UCSD-AML1 (cell line): Measurements from ENCODE around the gene GABRG1.

Experiments used
- DNase-seq: peaks from one replicate; lab custom pipeline; 2025; ENCODE audit not compliant: unreplicated experiment; lab: John Stamatoyannopoulos, UW

The GABRG1 gene

GRCh38 chr4:46123913-46124755 is at the start of gene GABRG1:
Gene GABRG1 (minus strand): TSS chr4:46124054. CDS start chr4:46123913, 141 bp downstream.
- no peak for DNase-seq

- no peak for DNase-seq
These were observed 23.1 kb upstream of the GABRG1 start for GRCh38 chr4:46146993-46147392.

- no peak for DNase-seq
These were observed 7.7 kb upstream of the GABRG1 start for GRCh38 chr4:46131498-46132057.

- DNase-seq: no peak
These were observed 1.0 kb upstream of the GABRG1 start for GRCh38 chr4:46124773-46125413.

- DNase-seq: no peak
These were observed 42.2 kb downstream of the GABRG1 start for GRCh38 chr4:46081674-46082073.

- DNase-seq: no peak
These were observed 42.6 kb downstream of the GABRG1 start for GRCh38 chr4:46081248-46081647.

- DNase-seq: no peak
These were observed 50.1 kb downstream of the GABRG1 start for GRCh38 chr4:46073778-46074177.

- no peak for DNase-seq
These were observed 72.5 kb downstream of the GABRG1 start for GRCh38 chr4:46051392-46051791.

GRCh38 chr4:46032056-46032455 is 91.8 kb downstream of the GABRG1 start:
- no peak for DNase-seq

GRCh38 chr4:46016306-46016705 is 107.5 kb downstream of the GABRG1 start:
- DNase-seq: no peak

GRCh38 chr4:45992728-45993127 is 131.1 kb downstream of the GABRG1 start:
- no peak for DNase-seq

GRCh38 chr4:45989775-45990174 is 134.1 kb downstream of the GABRG1 start:
- no peak for DNase-seq

- no peak for DNase-seq
These were observed 136.0 kb downstream of the GABRG1 start for GRCh38 chr4:45987858-45988257.
